RWPE1 (cell line): ENCODE data around the gene RBM33.

Source experiments
- CTCF ChIA-PET: fragments of 350-600 bp; sonication (Branson Sonifier 250); formaldehyde crosslinking; extraction: SDS; loops from one replicate; lab custom pipeline; 2021; lab: Yijun Ruan, JAX
- POLR2A ChIA-PET: fragments of 400-600 bp; formaldehyde crosslinking; extraction: SDS; loops from one replicate; lab custom pipeline; 2020; ENCODE audit warnings: antibody characterized with exemption; ENCODE audit not compliant: low non-redundant PET; lab: Yijun Ruan, JAX
- DNase-seq: peaks from one replicate; pipeline ENCODE4 v3.0.0; 2012; ENCODE audit warnings: low spot score
- H3K27ac ChIP-seq: fragments of 450-650 bp; 2 replicates; pipeline ENCODE4 v1.5.1; 2017
- TF ChIP-seq, protein P1 (sequence below): fragments of 450-650 bp; conservative IDR thresholded peaks from 2 replicates; pipeline ENCODE4 v1.5.1; 2017; ENCODE audit warnings: low read depth, mild to moderate bottlenecking

RBM33 gene

DNA sequence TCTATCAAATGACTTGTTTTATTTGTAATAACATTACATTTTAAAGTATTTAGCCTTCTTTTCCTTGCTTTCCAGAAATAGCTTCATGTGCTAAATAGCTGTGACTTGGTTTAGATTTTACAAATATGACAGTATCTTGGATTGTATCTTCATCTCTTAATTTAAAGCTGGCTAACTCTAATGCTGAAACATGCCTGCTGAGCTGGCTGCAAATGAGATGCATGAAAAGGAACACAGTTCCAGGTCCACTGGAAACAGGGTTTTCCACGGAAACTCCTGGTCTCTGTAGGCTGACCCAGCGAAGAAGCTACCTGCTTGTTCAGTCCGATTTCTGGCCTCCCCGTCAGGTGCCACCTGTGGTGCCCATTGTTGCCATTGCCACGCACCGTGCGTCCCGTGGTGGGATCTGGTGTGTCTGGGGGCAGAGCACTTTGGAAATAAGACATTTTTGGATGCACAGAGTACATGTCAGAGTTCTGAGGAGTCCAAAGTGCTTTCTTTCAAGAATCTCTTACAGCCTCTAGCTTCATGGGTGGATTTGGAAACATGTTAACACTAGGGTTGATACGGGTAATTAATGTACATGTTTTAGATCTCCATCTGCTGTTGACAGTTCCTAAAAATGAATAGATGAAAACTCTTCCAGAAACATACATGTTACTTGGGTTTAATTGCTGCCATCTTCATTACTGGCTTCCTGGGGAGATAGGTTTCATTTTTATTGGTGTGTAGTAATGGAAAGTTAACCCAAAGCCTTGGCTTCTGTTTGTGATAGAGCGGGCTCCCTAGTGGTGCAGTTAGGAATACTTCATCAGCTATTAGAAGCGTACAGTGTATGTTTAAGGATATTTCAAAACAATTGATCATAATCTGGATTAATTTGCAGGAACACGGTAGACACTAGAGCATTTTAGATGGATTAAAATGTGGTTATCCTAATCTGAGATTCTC is 122.8 kb downstream of the RBM33 start:
- POLR2A ChIA-PET, result no interaction called here
- TF ChIP-seq, protein P1, sequence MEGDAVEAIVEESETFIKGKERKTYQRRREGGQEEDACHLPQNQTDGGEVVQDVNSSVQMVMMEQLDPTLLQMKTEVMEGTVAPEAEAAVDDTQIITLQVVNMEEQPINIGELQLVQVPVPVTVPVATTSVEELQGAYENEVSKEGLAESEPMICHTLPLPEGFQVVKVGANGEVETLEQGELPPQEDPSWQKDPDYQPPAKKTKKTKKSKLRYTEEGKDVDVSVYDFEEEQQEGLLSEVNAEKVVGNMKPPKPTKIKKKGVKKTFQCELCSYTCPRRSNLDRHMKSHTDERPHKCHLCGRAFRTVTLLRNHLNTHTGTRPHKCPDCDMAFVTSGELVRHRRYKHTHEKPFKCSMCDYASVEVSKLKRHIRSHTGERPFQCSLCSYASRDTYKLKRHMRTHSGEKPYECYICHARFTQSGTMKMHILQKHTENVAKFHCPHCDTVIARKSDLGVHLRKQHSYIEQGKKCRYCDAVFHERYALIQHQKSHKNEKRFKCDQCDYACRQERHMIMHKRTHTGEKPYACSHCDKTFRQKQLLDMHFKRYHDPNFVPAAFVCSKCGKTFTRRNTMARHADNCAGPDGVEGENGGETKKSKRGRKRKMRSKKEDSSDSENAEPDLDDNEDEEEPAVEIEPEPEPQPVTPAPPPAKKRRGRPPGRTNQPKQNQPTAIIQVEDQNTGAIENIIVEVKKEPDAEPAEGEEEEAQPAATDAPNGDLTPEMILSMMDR, result no peak
- no peak overlapping the region for H3K27ac ChIP-seq
- CTCF ChIA-PET, result interaction anchor here (0.7 kb wide), 1 partner anchor 168 kb away, joined by 3 read pairs; no protein-coding TSS in a partner anchor
- no peak for DNase-seq

DNA sequence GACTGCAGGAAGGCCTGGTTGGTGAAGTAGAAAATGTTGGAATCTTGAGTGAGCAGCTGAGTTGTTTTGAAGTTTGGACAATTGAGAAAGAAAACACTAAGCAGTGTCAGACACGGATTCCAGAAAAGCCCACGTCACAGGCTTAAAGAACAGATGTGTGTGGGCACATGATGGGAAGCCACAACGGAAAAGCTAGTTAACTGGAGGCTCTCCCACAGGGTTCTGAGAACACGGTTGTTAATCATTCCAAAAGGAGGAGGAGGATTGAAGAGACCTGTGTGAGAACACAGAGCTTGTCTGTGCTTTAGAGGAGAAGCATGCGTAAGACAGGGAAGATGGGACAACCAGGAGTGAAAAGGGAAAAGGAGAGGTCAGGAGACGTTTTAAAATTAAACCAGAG is 125.2 kb downstream of the RBM33 start:
- ChIA-PET POLR2A (interaction anchor here (0.6 kb wide), 1 partner anchor 16 kb away, joined by 7 read pairs; no protein-coding TSS in a partner anchor), CTCF (no interaction called here)
- TF ChIP-seq, protein P1, result no peak
- H3K27ac ChIP-seq, result no peak overlapping the region
- DNase-seq, result no peak

DNA sequence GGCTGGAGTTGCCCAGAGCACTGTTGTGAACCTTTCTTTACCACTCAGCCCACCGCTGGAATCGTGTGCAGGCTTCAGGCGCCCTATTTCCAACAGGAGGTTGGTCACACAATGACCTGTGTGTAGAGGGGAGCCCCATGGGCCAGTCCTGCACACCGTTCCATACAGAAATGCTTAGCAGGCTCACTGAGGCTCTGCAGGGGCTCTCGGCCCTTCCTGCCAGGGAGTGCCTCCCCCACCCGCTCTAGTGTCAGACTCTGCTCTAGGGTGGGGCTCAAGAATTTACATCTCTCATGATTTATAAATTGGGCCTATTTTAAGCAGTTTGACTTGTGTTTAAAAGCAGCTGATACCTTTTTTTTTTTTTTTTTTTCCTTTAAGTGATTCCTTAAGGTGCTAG is 125.8 kb downstream of the RBM33 start:
- ChIA-PET CTCF (no interaction called here), POLR2A (interaction anchor here (0.6 kb wide), 2 partner anchors 16 to 1595 kb away, joined by 7 read pairs; no protein-coding TSS in a partner anchor)
- no peak for DNase-seq
- TF ChIP-seq, protein P1, result no peak
- H3K27ac ChIP-seq, result no peak overlapping the region

DNA sequence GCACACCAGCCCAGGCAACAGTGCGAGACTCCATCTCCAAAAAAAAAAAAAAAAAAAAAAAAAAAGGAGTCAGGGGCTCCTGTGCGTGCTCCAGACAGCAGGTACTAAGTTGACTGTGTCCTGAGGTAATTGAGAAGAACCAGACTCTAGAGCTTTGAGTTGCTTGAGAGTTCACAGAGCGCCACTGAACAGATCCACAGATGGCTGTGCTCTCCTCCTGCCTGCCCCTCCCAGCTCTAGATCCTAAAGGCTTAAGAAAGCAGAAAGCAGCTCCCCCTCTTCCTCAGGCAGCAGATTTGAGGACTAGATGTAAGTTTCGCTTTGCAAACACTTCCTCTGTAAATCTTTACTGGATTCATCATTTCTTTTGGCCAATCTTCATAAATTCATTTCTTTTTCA is 129.1 kb downstream of the RBM33 start:
- ChIA-PET POLR2A (no interaction called here), CTCF (no interaction called here)
- H3K27ac ChIP-seq, result no peak overlapping the region
- DNase-seq, result no peak
- TF ChIP-seq, protein P1, result no peak

DNA sequence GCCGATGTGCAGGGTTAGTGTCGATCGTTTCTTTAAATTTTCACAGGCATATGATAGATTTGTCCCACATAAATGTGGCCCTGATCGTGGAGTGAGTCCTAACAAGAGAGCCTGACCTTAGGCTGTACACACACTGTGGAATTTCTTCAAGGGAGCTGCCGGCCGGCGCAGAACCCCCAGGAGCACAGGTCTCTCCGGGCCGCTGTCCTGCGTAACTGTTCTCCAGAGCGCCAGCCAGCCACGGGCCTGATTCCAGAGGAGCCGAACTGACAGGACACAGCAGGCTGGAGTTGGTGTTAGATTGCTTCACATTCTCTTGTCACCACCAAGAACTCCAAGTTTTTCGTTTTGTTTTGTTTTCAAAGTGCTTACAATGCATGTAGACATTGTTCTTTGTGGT is 130.5 kb downstream of the RBM33 start:
- POLR2A ChIA-PET, result no interaction called here

DNA sequence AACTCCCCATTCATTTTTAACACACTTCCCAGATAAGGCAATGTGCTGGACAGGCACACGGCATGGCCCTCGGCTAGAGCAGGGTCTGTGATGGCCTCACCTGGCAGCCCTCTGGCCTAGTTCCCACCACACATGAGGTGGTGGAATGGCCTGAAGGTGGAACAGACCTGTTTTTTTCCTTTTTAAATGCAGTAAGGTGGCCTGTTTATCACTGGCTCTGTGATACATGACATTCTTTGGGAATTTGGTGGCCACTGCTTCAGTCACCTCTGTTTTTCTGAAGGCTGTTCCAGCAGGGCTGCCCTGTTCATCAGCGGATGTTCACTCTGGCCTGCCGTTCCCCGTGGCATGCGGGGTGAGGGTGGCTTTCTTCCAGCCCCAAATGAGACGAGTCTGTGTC is 131.2 kb downstream of the RBM33 start:
- ChIA-PET CTCF (no interaction called here), POLR2A (no interaction called here)

More for the DNA sequence above, 130.5 kb downstream of the RBM33 start:
- DNase-seq, result no peak
- H3K27ac ChIP-seq, result no peak overlapping the region
- TF ChIP-seq, protein P1, result no peak
- CTCF ChIA-PET, result no interaction called here

More for the DNA sequence above, 131.2 kb downstream of the RBM33 start:
- DNase-seq, result no peak
- no peak overlapping the region for H3K27ac ChIP-seq
- TF ChIP-seq, protein P1, result no peak
